Measurements from ENCODE around the gene FYN.

Gene FYN

DNA sequence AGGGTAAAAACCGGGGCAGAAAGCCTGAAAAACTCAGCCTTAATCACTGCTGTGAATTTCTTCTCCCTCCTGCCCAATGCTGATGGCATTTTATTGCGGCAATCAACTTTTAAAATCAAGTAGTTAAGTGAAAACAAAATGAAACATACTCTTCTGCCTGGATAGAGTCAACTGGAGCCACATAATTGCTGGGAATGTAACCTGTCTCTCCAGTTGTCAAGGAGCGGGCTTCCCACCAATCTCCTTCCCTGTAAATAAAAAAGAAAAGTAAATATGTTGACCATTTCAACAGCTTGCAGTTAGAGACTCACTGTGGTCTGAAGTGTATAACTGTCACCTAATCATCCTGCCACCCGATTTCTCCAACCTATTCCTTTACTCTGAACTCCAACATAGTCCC, 165.5 kb downstream of the FYN start:
- no peak for DNase-seq (ENCODE audit: low spot score)

DNA sequence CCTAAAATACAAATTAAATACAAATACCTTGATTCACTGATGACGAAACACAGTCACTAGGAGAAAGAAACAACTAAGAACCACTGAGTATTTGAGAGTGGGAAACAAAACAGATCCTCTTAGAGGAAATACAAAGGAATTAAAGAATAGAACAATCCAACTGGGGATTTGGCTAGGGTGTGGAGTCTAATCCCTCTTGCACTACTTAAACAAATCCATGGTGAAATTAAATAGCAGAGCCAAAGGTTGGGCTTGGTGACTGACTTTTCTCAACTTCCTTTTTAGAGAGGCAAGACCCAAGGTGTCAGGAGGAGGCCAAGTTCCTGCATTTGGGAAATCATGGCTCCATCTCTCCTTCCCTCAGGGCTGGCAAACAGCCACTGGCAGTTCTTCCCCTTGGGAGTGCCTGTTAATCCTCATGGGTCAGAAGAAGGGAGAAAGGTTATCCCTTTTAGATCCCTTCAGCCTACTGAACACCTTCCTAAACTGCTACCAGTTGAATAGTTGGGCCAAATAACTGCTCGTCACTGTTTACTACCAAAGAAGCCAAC, 166.3 kb downstream of the FYN start:
- no peak for DNase-seq (ENCODE audit: low spot score)

DNA sequence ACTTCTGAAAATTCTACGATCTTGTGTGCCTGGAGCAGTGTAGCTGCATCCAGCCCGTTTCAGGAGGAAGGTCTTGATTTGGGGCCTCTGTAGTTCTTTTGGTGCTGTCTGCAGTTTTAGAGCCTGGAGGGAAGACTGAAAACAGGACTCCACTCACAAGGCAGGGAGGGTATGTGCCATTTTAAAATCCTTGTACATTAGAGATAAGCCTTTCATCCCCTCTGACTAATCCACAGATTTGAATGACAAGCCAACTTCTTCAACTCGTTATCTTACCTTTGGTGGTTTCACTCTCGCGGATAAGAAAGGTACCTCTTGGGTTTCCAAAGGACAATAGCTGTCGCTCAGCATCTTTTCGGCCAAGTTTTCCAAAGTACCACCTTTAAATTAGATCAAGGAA, 169.5 kb downstream of the FYN start:
- DNase-seq (ENCODE audit: low spot score), result no peak

DNA sequence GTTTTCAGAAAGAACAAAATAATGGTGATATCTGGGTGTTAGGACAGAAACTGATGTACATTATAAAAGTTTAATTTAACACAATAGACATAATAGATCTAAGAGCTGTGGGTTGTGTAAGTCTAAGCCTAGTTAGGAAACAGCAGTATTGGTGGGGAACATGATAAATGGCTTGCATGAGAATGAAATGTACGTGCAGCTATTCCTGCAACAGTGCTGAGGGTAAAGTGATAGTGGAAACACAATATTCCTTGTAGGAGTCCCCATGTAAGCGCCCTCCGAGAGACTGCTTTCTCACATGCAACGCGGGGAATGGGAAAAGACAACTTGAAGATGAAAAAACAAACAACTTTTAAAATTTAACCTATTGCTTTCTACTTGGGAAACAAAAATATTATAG, 171.0 kb downstream of the FYN start:
- no peak for DNase-seq (ENCODE audit: low spot score)

DNA sequence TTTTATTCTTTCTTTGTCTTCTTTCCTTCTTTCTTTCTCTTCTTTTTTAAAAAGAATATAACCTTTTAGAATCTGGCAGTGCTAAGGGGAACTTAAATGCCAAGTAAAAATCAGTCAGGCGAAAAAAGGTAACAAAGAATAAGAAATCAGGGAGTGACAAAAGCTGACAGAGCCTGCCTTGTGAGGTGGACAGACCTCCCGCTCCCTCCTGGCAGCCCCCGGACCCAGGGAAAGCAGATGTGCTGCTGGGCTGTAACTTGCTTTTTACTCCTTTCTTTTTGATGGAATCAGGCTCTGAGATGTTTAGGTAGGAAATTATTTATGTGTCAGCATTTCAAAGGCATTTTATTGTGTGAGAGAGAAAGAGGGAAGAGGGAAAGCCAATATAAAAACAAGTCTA, 172.1 kb downstream of the FYN start:
- DNase-seq (ENCODE audit: low spot score), result no peak

DNA sequence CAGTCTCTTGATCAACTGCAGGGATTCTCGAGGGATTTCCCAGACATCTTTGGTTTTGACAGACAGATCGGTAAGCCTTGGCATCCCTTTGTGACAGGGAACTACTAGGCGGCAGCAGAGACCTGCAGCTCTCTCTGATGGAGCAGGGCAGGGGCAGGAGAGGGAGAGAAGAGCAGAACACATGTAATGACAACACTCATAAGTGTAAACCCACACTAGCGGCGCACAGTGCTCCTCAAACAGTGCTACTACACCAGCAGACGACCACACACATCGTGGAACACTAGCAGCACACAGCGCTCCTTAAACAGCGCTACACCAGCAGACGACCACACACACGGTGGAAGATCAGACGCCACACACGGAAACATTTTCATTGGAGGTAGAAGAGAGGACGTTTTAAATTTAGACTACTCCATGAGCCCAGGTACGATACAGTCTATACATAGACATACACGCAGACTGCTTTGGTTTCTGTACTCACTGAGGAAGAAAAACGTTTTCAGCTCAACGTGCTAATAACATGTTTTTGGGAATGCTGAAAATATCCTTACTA, 173.0 kb downstream of the FYN start:
- no peak for DNase-seq (ENCODE audit: low spot score)

DNA sequence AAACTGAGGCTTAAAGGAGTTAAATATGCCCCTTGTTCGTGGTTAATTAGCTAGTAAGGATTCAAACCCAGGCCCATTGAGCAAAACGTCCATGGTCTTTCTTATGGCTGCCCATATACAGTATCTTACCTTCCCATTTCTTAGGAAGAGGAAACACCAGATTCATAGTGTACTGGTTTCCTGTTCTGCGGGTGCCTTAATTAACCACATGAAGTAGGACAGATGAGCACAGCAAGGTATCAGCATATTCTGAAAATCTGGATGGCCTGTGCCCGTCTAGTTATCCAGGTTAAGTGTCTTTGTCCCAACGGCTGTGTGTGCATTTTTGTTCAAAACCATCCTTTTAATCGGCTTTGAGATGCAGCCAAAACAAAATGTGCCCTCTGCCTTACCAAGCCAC, 174.1 kb downstream of the FYN start:
- no peak for DNase-seq (ENCODE audit: low spot score)

DNA sequence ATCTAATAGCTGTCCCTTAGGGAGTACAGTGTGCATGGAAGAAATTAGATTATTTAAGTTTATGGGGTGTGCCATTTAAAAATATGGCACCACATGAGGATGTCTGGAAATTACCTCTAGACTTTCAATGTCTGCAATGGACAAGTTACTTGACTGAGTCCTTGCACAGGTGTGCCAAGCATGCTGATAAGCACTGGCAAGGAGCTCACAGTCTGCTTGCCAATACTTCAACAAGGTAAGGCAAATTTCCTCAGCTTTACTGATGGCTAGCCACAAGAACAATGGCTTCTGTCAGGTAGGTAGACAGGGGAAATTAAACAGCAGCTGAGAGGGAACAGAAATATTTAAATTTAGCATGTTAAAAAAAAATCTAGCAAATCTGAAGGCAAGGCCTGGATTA, 176.4 kb downstream of the FYN start:
- DNase-seq (ENCODE audit: low spot score), result no peak

DNA sequence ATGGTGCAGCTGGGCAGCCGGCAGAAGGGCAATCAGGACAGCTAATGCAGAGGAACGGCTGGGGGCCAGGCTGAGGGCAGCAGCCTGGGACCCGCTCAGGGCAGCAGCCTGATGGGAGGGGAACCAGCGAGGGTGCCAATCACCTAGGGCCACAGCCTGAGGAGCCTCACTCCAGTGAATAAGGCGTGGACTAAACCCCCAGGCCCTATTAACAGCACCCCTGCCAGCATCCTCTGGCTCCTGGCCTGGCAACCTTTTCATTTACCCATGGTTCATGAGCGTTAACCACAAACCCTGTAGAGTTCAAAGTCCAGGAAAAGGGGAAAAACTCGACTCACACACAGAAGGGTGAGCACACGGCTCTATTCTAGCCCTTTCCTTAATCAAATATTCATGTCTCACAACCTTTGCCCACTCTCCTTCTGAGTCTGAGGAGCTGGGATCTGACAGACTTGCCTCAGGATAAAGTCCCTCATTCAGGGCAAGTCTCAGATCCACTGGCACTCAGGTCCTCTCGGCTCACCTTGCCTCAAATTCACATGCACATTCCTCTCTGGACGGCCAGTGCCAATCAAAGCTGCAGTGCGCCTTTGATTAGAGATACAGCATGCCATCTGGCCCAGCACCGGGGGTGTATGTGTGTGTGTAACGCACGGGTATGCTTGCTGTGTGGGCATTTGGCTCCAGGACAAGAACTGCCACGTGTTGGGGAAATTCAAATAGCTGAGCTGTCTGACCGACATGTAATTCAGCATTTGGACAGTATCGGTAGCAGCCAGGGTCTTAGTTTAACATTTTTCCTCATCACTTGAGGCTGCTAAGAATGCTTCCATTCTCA, 180.7 kb downstream of the FYN start:
- DNase-seq (ENCODE audit: low spot score), result no peak

DNA sequence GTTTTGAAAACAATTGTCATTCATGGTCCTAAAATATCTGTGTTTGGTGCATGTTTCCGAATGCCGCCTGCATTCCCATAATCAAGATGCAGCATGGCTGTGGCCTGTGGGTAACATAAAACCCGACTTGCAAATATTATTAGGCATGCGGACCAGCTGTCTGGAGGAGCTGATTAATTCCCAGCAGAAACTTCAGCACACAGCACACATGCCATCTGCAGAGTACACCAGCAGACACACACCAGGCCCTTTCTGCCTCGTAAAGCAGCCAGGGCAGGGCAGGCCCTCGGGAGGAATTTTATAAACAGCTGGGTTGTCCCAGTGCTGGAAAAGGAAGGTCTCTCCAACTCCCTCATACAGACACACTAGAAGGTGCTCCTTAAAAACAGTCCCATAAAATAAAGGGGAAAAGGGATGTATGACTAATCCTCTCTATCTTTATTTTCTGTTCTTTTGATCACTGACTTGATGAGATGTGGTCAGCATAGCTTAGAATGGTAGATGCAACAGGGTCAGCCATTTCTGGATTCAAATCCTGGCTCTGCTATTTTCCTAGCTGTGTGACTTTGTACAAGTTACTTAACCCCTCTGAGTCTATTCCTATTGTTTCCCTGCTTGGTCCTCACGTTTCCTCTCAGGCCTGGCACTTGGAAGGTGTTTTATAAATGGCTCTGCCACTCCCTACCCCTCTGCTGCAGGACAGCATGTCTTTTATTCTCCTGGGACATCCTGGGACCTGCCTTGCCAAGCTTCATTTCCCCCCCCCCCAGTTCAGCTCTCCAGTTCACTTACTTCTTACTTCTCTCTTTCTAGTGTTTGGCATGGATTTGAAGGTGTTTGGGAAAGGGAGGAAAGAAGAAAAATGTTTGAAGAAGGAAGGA, 181.7 kb downstream of the FYN start:
- DNase-seq (ENCODE audit: low spot score), result no peak

DNA sequence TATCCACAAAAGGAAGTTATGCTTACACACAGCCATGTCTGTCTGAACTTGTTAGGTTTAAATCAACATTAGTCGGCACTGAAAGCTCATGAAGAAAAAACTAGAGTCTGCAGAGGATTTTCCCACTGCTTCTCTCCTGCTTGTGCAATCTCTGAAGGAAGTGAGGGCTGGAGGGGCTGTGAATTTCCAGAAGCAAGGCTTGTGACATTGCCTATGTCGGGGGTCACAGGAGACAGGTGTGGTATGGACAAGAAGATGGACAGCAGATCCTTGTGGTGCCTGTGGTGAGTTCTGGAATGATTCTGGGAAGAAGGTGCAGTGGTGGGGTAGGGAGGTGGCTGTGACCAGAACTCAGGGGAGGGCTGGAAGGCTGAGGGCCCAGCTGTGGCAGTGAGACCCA, 183.3 kb downstream of the FYN start:
- no peak for DNase-seq (ENCODE audit: low spot score)

DNA sequence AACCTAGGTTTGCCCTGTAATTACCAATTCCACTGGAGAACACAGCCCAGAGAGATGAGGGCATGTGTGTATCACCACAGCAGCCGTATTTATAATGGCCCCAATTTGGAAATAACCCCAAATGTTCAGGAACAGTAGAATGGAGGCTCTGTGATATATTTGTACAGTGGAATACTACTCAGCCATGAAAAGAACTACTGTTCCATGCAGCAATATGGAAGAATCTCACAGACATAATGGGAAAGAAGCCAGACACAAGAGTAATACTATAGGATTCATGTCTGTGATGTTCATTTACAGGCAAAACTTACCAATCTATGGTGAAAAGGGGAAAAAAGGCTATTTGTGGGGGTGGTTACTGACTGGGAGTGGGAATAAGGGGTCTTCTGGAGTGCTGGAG, 183.8 kb downstream of the FYN start:
- DNase-seq (ENCODE audit: low spot score), result no peak

DNA sequence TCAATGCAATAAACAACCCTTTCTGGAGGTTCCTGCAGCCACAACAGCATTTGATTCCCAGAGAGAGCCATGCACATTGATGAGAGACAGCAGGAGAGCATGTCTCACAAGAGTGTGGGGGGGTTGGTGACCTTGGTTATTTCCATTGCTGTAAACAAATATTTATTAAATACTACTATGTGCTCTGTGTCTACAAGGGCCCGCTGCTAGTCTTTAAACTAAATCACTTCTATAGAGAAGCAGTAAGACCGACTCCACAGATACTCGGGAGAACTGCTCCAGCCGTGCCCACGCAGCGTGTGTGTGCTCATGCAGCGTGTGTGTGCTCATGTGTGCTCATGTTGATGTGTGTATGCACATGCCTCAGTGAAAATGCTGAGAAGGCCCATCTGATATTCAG, 184.9 kb downstream of the FYN start:
- no peak for DNase-seq (ENCODE audit: low spot score)

DNA sequence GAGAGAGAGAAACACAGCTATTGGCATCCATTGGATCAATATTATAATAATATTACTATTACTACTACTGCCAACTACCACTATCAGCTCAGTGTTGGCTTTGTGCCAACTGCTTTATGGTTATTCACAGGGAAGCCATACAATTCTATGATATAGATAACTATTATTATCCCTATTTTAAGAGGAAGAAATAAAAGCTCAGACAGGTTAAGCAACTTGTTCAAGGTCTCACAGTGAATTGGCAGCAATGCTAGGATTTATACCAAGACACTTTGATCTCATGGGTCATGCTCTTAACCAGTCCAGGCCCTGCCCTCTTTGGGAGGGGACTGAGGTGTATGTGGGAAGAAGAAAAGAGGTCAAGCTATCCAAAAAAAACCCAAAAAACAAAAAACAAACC, 185.6 kb downstream of the FYN start:
- no peak for DNase-seq (ENCODE audit: low spot score)

DNA sequence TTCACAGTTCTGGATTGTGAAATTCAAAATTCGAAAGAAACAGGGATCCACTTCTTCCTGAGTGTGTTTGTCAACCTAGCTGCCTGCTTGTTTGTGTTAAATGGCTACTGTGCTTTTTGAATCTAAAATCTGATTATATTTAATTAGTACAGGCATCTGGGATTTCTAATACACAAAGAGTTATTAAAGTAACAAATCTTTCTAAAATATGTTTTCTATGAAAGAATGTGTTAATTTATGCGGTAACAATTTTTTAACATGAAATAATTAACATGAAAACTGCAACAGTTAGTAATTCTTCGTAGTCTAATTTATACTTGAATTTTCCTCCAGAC, 186.4 kb downstream of the FYN start:
- DNase-seq (ENCODE audit: low spot score), result no peak

DNA sequence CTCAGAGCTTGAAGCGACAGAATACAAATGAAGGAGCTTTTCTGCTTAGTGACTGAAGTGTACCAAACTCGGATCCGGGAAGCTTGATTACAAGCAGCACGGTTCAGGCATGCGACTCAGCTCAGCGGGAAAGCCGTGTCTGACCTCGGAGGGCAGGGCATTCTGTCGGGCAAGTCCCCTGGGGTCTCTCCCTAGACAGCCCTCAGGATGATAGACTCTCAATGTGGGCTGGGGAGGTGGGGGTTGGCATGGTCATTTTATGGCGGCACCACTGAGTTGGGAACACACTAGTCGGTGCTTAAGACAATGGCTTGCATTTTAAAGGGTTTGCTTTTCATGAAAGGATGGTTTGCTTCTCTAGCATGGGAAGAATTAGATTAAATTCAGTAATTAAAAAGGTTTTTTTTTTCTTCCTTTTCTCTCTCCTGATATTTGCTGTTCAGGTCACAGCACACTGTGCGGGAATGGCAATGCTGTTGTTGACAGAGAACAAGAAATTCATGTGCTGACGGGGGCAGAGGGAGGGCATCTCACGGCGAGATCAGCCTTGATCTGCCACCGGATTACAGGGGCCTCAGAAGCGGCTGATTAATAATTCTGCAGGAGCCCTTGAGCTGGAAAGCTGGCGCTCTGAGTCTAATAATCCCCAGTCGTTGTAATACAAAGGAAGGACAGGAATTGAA, 186.9 kb downstream of the FYN start:
- DNase-seq (ENCODE audit: low spot score), result no peak

DNA sequence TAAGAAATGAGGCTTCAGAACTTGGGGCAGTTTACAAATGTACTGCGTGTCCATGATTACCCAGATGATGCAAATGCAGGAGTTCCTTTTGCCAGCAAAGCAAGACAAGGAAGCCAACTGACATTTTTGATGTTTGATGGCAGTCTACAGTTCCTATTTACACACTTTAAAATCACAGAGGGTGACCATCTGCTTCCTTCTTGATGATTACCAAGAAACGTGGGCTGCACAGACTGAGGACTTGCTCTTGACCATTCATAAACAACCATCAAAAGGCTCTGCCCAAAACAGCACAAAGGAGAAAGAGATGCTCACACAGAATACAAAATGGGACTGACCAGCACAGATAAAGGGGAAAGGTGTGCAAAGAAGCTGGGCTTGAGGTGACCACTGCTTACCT, 187.7 kb downstream of the FYN start:
- DNase-seq (ENCODE audit: low spot score), result no peak

DNA sequence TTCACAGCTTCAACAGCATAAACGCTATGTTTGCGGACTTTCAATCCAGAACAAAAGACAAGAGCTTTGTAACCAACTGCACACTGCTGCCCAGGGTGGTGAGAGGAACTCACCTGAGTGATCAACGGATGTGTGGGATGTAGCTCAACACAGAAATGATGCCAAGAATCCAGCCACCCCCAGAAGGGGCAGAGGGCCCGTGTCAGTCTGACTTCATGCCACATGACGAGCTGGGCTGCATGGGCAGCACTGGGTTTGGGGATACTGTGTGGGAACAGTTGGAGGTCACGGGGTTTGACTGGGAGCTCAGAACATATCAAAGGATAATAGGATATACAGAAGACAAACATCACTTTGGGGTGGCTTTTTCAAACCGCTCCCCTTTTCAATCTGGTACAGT, 188.2 kb downstream of the FYN start:
- no peak for DNase-seq (ENCODE audit: low spot score)

DNA sequence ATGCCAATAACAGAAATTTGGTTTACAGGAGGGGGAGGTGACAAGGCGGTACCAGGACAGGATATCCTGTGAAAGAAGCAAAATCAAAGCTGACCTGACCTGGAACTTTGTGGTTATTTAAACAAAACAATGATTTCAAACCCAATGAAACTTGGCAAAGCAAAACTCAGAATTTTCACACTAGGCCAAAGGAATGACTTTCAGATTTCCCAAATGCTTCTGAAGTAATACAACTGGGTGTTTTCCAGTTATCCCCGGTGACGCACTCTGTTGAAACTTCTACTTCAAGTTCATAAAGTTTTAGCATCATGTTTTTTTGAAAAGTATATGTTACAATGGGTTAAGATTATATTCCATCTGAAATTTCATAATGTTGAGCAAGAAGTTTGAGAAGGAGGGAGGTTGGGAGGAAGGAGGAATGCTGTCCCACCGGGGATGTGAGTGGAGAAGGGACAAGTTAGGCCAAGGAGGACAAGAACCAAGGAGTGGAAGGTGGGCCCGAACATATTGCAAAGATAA, 189.4 kb downstream of the FYN start:
- DNase-seq (ENCODE audit: low spot score), result no peak

DNA sequence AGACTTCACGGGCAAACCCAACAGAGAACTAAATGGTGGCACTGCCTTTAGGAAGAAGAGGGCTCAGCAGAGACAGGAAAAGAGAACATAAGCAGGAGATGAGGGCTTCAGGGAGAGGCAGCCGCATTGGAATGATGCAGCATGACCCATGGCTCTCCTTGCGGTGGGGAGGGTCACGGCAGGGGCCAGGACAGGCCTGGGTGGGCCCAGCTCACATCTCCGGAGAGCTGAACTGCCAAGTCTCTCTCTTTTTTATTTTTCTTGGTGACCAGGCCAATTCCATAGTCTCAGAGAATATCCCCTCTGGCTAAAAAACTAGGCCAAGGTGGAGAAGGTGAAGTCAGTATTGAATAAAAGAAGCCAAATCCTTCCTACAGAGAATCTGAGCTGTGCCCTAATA, 190.1 kb downstream of the FYN start:
- DNase-seq (ENCODE audit: low spot score), result no peak

DNA sequence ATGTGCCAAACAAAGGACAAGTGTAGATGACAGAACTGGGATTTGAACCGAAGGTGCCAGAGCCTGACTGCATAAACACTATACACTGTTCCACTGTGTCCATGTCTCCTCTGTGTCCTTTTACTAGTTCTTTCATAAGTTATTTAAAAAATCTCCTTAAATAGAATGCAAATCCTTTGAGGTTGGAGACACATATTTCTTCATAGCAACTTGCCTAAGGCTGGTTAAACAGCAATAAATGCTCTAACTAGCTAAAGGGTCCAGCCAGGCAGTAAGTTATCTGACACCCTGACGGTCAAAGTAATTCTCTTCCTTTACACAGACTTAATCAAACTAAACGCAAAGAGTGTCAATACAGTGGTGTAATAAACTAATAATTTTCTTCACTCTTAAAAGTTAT, 191.4 kb downstream of the FYN start:
- no peak for DNase-seq (ENCODE audit: low spot score)
